Activated CD8-positive, alpha-beta memory T cell treated with anti-CD3 and anti-CD28 coated beads for 36 hours (primary cell): ENCODE results near the gene KLC4. TPM values are rescaled to one million over a fixed set of nuclear protein-coding genes. Genes with fewer than 3 reads are reported as not detected.

Experiments
- CTCF ChIA-PET: fragments of 350-600 bp; sonication (Branson Sonifier 250); formaldehyde crosslinking; loops from one replicate; lab custom pipeline; 2021; ENCODE audit warnings: antibody characterized with exemption; lab: Charles Lee
- POLR2A ChIA-PET: fragments of 350-600 bp; sonication (Branson Sonifier 250); formaldehyde crosslinking; loops from one replicate; lab custom pipeline; 2021; ENCODE audit warnings: antibody characterized with exemption; lab: Charles Lee
- total RNA-seq, 2 experiments: library from RNA; stranded (reverse); gene quantifications; one replicate each; pipeline ENCODE4 v1.2.3, GENCODE V29; 2021

KLC4 gene
- total RNA-seq, 2 experiments from 2014 or later = 7.4 to 8.2 TPM

- ChIA-PET CTCF (interaction anchor here (0.6 to 1.5 kb wide), 5 partner anchors 33 to 360 kb away, joined by 3 to 4 read pairs (median 3); partner anchors contain the start of gene RRP36), POLR2A (interaction anchor here (0.6 to 1.7 kb wide), 9 partner anchors 30 to 491 kb away, joined by 3 to 8 read pairs (median 4); partner anchors contain the start of genes CNPY3, KLHDC3, MEA1 and PEX6)
These were observed 5.1 kb upstream of the KLC4 start for GRCh38 chr6:43054206-43054943.

- ChIA-PET CTCF (interaction anchor here (0.8 kb wide), 1 partner anchor 88 kb away, joined by 3 read pairs; no protein-coding TSS in a partner anchor), POLR2A (interaction anchor here (0.6 kb wide), 1 partner anchor 126 kb away, joined by 4 read pairs; the partner anchor contains the start of gene CNPY3)
These were observed 3.5 kb upstream of the KLC4 start for GRCh38 chr6:43055966-43056365.

- ChIA-PET CTCF (interaction anchor here (0.5 to 1.2 kb wide), 4 partner anchors 56 to 895 kb away, joined by 3 to 5 read pairs (median 4); partner anchors contain the start of gene CNPY3), POLR2A (interaction anchor here (0.8 to 1.4 kb wide), 3 partner anchors 45 to 129 kb away, joined by 3 to 5 read pairs (median 3); partner anchors contain the start of genes CNPY3 and PEX6)
These were observed 900 bp upstream of the KLC4 start for GRCh38 chr6:43058531-43058930.

GRCh38 chr6:43060034-43060754, 763 bp downstream of the KLC4 start:
- POLR2A ChIA-PET = interaction anchor here (1.1 to 1.4 kb wide), 2 partner anchors 39 to 130 kb away, joined by 4 to 6 read pairs; partner anchors contain the start of gene RRP36
- CTCF ChIA-PET = interaction anchor here (0.6 to 1.2 kb wide), 3 partner anchors 83 to 131 kb away, joined by 3 to 5 read pairs (median 4); no protein-coding TSS in a partner anchor

GRCh38 chr6:43060755-43061633, 1.6 kb downstream of the KLC4 start:
- ChIA-PET CTCF (interaction anchor here (0.6 to 1.2 kb wide), 2 partner anchors 83 to 132 kb away, joined by 3 to 5 read pairs; no protein-coding TSS in a partner anchor), POLR2A (interaction anchor here (1.1 kb wide), 1 partner anchor 131 kb away, joined by 4 read pairs; no protein-coding TSS in a partner anchor)

GRCh38 chr6:43061861-43062260, 2.4 kb downstream of the KLC4 start:
- POLR2A ChIA-PET = no interaction called here
- CTCF ChIA-PET = no interaction called here

GRCh38 chr6:43062818-43063217, 3.4 kb downstream of the KLC4 start:
- POLR2A ChIA-PET = no interaction called here
- CTCF ChIA-PET = interaction anchor here (0.7 kb wide), 1 partner anchor 411 kb away, joined by 3 read pairs; no protein-coding TSS in a partner anchor

- ChIA-PET CTCF (interaction anchor here (0.6 to 1.1 kb wide), 4 partner anchors 17 to 935 kb away, joined by 3 to 5 read pairs (median 4); no protein-coding TSS in a partner anchor), POLR2A (no interaction called here)
These were observed 10.7 kb downstream of the KLC4 start for GRCh38 chr6:43070028-43070632.

- CTCF ChIA-PET = interaction anchor here (0.8 to 1.5 kb wide), 2 partner anchors 69 kb away, joined by 3 to 4 read pairs; no protein-coding TSS in a partner anchor
- POLR2A ChIA-PET = no interaction called here
These were observed 15.6 kb downstream of the KLC4 start for GRCh38 chr6:43074847-43075669.

GRCh38 chr6:43075670-43076463, 16.4 kb downstream of the KLC4 start, which contains the start of gene PTK7:
Gene PTK7, plus strand, starts transcription at chr6:43076314. Its CDS starts 175 bp downstream, at chr6:43076489.
- POLR2A ChIA-PET = no interaction called here
- CTCF ChIA-PET = interaction anchor here (1.5 kb wide), 1 partner anchor 68 kb away, joined by 4 read pairs; no protein-coding TSS in a partner anchor

- POLR2A ChIA-PET = interaction anchor here (0.7 kb wide), 1 partner anchor 66 kb away, joined by 6 read pairs; no protein-coding TSS in a partner anchor
These were observed 17.3 kb downstream of the KLC4 start for GRCh38 chr6:43076464-43077332.

GRCh38 chr6:43077333-43077809, 17.9 kb downstream of the KLC4 start:
- ChIA-PET CTCF (interaction anchor here (0.6 kb wide), 1 partner anchor 16 kb away, joined by 3 read pairs; no protein-coding TSS in a partner anchor), POLR2A (no interaction called here)

More at GRCh38 chr6:43076464-43077332, 17.3 kb downstream of the KLC4 start:
- CTCF ChIA-PET = interaction anchor here (0.6 to 1.5 kb wide), 2 partner anchors 17 to 67 kb away, joined by 3 to 4 read pairs; no protein-coding TSS in a partner anchor

GRCh38 chr6:43077981-43078511, 18.6 kb downstream of the KLC4 start:
- CTCF ChIA-PET = no interaction called here
- POLR2A ChIA-PET = no interaction called here

- ChIA-PET CTCF (no interaction called here), POLR2A (no interaction called here)
These were observed 19.3 kb downstream of the KLC4 start for GRCh38 chr6:43078691-43079090.

- ChIA-PET POLR2A (no interaction called here), CTCF (no interaction called here)
These were observed 21.6 kb downstream of the KLC4 start for GRCh38 chr6:43081043-43081442.
